CD14-positive monocyte (primary cell): Measurements from ENCODE around the gene ITGAV. TPM values are rescaled to one million over a fixed set of nuclear protein-coding genes. Genes with fewer than 3 reads are reported as not detected.

Source experiments
- DNase-seq, 3 donors: peaks; one replicate each; pipeline ENCODE4 v3.0.0-alpha.2; 2011 to 2022
- H2AFZ ChIP-seq: 2 replicates; pipeline ENCODE4 v1.6.0; 2012; ENCODE audit warnings: mild to moderate bottlenecking, low read depth, low read length, inconsistent platforms; ENCODE audit not compliant: insufficient read depth, poor library complexity, severe bottlenecking
- H3K27ac ChIP-seq, 2 donors: 1 replicate in 1 of 2; 2 replicates in 1 of 2; pipeline ENCODE4 v1.5.1; 2012 to 2013; ENCODE audit warnings: low read length in 2 of 2, control low read depth in 1 of 2, inconsistent platforms in 1 of 2, low read depth in 1 of 2, mild to moderate bottlenecking in 1 of 2
- H3K27me3 ChIP-seq, 2 donors: one replicate each; pipeline versions ENCODE4 v1.6.0 to v1.6.1; 2011 to 2013; ENCODE audit warnings: low read length in 2 of 2; ENCODE audit not compliant: control insufficient read depth in 2 of 2, insufficient read depth in 2 of 2
- H3K36me3 ChIP-seq, 2 donors: replicated peaks in 1 of 2; 1 replicate in 1 of 2; 2 replicates in 1 of 2; pipeline versions ENCODE4 v1.5.1 to v1.6.1; 2012 to 2013; ENCODE audit warnings: low read length in 2 of 2, control low read depth in 1 of 2, inconsistent platforms in 1 of 2, mild to moderate bottlenecking in 1 of 2; ENCODE audit not compliant: insufficient read depth in 2 of 2, control insufficient read depth in 1 of 2
- H3K4me1 ChIP-seq, 2 donors: 1 replicate in 1 of 2; 2 replicates in 1 of 2; pipeline versions ENCODE4 v1.5.1 to v1.6.1; 2012 to 2013; ENCODE audit warnings: low read length in 2 of 2, control low read depth in 1 of 2, inconsistent platforms in 1 of 2, mild to moderate bottlenecking in 1 of 2, moderate library complexity in 1 of 2; ENCODE audit not compliant: insufficient read depth in 2 of 2, control insufficient read depth in 1 of 2
- H3K4me2 ChIP-seq: replicated peaks from 2 replicates; pipeline ENCODE3; 2012; ENCODE audit warnings: low read length, moderate library complexity, mild to moderate bottlenecking; ENCODE audit not compliant: poor library complexity, severe bottlenecking; ENCODE audit errors: extremely low read depth
- H3K4me3 ChIP-seq, 3 experiments: fragments of 200-600 bp in 1 of 3; sonication (generic) in 1 of 3; replicated peaks in 1 of 3; 1 replicate in 2 of 3; 2 replicates in 1 of 3; pipeline ENCODE4 v1.5.1; 2011 to 2013; ENCODE audit warnings: low read length in 3 of 3, mild to moderate bottlenecking in 3 of 3, control low read depth in 2 of 3, low read depth in 2 of 3, inconsistent platforms in 1 of 3, moderate library complexity in 1 of 3
- H3K79me2 ChIP-seq: 2 replicates; pipeline ENCODE4 v1.6.0; 2012; ENCODE audit warnings: mild to moderate bottlenecking, control low read depth, inconsistent platforms, low read length, moderate library complexity; ENCODE audit not compliant: insufficient read depth
- H3K9ac ChIP-seq: 2 replicates; pipeline ENCODE4 v1.6.0; 2017; ENCODE audit warnings: low read length, mild to moderate bottlenecking; ENCODE audit not compliant: insufficient read depth, poor library complexity, severe bottlenecking
- H3K9me3 ChIP-seq, 2 donors: replicated peaks in 1 of 2; 1 replicate in 1 of 2; 2 replicates in 1 of 2; pipeline versions ENCODE4 v1.5.1 to v1.6.1; 2012 to 2013; ENCODE audit warnings: low read length in 2 of 2, control low read depth in 1 of 2; ENCODE audit not compliant: control insufficient read depth in 1 of 2, insufficient read depth in 1 of 2
- H4K20me1 ChIP-seq: 2 replicates; pipeline ENCODE4 v1.6.0; 2012; ENCODE audit warnings: mild to moderate bottlenecking, low read length, control low read depth, moderate library complexity; ENCODE audit not compliant: insufficient read depth
- H3K27ac Mint-ChIP-seq, 7 donors: one replicate each; pipeline ENCODE4 v1.8.0; 2020; ENCODE audit warnings: mild to moderate bottlenecking in 7 of 7, mixed read lengths in 7 of 7, moderate library complexity in 6 of 7, inconsistent platforms in 2 of 7
- H3K27me3 Mint-ChIP-seq, 3 donors: one replicate each; pipeline ENCODE4 v1.8.0; 2021 to 2022; ENCODE audit warnings: low read depth in 3 of 3, mild to moderate bottlenecking in 3 of 3, mixed read lengths in 3 of 3, moderate library complexity in 3 of 3, inconsistent platforms in 1 of 3
- H3K36me3 Mint-ChIP-seq, 2 donors: one replicate each; pipeline ENCODE4 v1.8.0; 2020; ENCODE audit warnings: mixed read lengths in 2 of 2, inconsistent platforms in 1 of 2, mild to moderate bottlenecking in 1 of 2
- H3K4me1 Mint-ChIP-seq: one replicate; pipeline ENCODE4 v1.8.0; 2020; ENCODE audit warnings: mild to moderate bottlenecking, mixed read lengths
- H3K4me3 Mint-ChIP-seq, 2 donors: one replicate each; pipeline ENCODE4 v1.8.0; 2020; ENCODE audit warnings: mild to moderate bottlenecking in 2 of 2, mixed read lengths in 2 of 2, moderate library complexity in 1 of 2
- H3K9me3 Mint-ChIP-seq, 7 donors: one replicate each; pipeline ENCODE4 v1.8.0; 2020 to 2022; ENCODE audit warnings: mixed read lengths in 7 of 7, mild to moderate bottlenecking in 6 of 7, moderate library complexity in 6 of 7, inconsistent platforms in 2 of 7
- whole genome bisulfite sequencing: methylation state at CpG from one replicate; pipeline ENCODE4 v1.1.5; 2013; ENCODE audit warnings: missing lambda C conversion rate; ENCODE audit not compliant: insufficient coverage; 5-methylcytosine and 5-hydroxymethylcytosine counted together
- intact Hi-C, 2 donors: fragments of 100-400 bp; cut with micrococcal nuclease; formaldehyde crosslinking; loops; one replicate each; pipeline versions ENCODE4 v1.15.0 to v1.15.1; 2023
- polyA plus RNA-seq, 3 donors: library from polyadenylated mRNA; depleted of rRNA in 1 of 3; unstranded in 2 of 3; stranded (reverse) in 1 of 3; fragments of 300-500 nt in 2 of 3; fragments of >200 nt in 1 of 3; fragmentation: Illumina TruSeq in 2 of 3; gene quantifications; 1 replicate in 2 of 3; 2 replicates in 1 of 3; pipeline ENCODE4 v1.2.3, GENCODE V29; 2012 to 2021
- TF ChIP-seq, protein P1 (sequence below): fragments of 200-600 bp; IDR thresholded peaks from one replicate; pipeline ENCODE4 v1.8.0; 2022; ENCODE audit warnings: antibody characterized with exemption, mild to moderate bottlenecking

The ITGAV gene
- polyA plus RNA-seq, 3 donors, result 4.9 to 8.2 (median 6.0) TPM

- Mint-ChIP-seq H3K36me3 (no peaks in the 10 kb centered on the region), H3K4me3 (no peak overlapping the region), H3K4me1 (peaks cover 8% of the 10 kb centered on the region), H3K27ac (no peak overlapping the region), H3K9me3 (peaks cover 0 to 2% (median 0%) of the 10 kb centered on the region in 7 donors), H3K27me3 (peaks cover 0 to 5% (median 2%) of the 10 kb centered on the region in 3 donors)
- WGBS, result 100% methylated on average over 1 of the region's 3 CpGs
- H3K4me2 ChIP-seq, result no peak overlapping the region
- no peaks in the 10 kb centered on the region for H3K79me2 ChIP-seq
- TF ChIP-seq, protein P1, sequence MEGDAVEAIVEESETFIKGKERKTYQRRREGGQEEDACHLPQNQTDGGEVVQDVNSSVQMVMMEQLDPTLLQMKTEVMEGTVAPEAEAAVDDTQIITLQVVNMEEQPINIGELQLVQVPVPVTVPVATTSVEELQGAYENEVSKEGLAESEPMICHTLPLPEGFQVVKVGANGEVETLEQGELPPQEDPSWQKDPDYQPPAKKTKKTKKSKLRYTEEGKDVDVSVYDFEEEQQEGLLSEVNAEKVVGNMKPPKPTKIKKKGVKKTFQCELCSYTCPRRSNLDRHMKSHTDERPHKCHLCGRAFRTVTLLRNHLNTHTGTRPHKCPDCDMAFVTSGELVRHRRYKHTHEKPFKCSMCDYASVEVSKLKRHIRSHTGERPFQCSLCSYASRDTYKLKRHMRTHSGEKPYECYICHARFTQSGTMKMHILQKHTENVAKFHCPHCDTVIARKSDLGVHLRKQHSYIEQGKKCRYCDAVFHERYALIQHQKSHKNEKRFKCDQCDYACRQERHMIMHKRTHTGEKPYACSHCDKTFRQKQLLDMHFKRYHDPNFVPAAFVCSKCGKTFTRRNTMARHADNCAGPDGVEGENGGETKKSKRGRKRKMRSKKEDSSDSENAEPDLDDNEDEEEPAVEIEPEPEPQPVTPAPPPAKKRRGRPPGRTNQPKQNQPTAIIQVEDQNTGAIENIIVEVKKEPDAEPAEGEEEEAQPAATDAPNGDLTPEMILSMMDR, result no peak
- DNase-seq, result peak in 2 of 3 donors; percentile 19 to 29
- intact Hi-C loops, result no loop called here
- no peaks in the 10 kb centered on the region for H3K9me3 ChIP-seq
- no peaks in the 10 kb centered on the region for H4K20me1 ChIP-seq
- peaks cover 0 to 3% of the 10 kb centered on the region in 2 donors for H3K4me1 ChIP-seq
- H2AFZ ChIP-seq, result no peak overlapping the region
- H3K27me3 ChIP-seq, result no peaks in the 10 kb centered on the region
- H3K9ac ChIP-seq, result no peak overlapping the region
- H3K4me3 ChIP-seq, result no peak overlapping the region
- H3K27ac ChIP-seq, result no peak overlapping the region
- no peaks in the 10 kb centered on the region for H3K36me3 ChIP-seq
Measured at GRCh38 chr2:186576614-186577013, 13.2 kb upstream of the ITGAV start.

DNA sequence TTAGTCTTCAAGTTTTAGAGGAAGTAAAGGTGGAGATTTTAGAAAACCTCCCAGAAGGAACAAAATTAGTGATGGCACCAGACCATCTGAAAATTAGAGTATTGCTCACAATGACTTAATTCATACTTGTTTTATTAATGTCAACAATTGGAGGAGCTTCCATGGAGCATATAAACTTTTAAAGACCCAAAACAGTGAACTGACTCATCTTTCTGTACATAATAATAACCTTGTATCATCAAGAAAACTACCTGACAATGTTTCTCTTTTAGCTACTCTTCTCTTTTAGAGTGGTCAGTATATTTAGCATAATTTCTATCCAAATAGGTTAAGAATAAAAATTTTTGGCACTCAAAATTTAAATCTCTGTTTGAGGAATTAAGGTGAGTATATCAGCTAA, 7.2 kb upstream of the ITGAV start:
- Histone ChIP-seq H2AFZ (no peak overlapping the region), H3K36me3 (no peaks in the 10 kb centered on the region), H3K4me3 (no peak overlapping the region), H3K27me3 (no peaks in the 10 kb centered on the region), H3K9me3 (no peaks in the 10 kb centered on the region), H4K20me1 (no peaks in the 10 kb centered on the region), H3K79me2 (no peaks in the 10 kb centered on the region), H3K4me1 (no peaks in the 10 kb centered on the region), H3K27ac (no peak overlapping the region), H3K9ac (no peak overlapping the region), H3K4me2 (no peak overlapping the region)
- Mint-ChIP-seq H3K36me3 (no peaks in the 10 kb centered on the region), H3K4me3 (no peak overlapping the region), H3K4me1 (no peaks in the 10 kb centered on the region), H3K9me3 (peaks cover 0 to 1% (median 0%) of the 10 kb centered on the region in 7 donors), H3K27ac (no peak overlapping the region), H3K27me3 (peaks cover 2 to 4% (median 2%) of the 10 kb centered on the region in 3 donors)
- intact Hi-C loops, result loop anchor here (10.0 kb wide), 2 partner anchors 78 to 98 kb away; partner anchors contain the start of gene ZC3H15 (in 1 of the 2)
- no peak for DNase-seq
- TF ChIP-seq, protein P1, result no peak
